Pancreas (tissue), 10 donors: ENCODE data around the gene SLC29A2. TPM values are rescaled to one million over a fixed set of nuclear protein-coding genes. Genes with fewer than 3 reads are reported as not detected.

Experiments
- ATAC-seq, 4 donors: fragments of 200-7000 bp; cut with Tn5 transposase; one replicate each; pipeline versions ENCODE4 v1.8.0 to v1.9.1; 2020; ENCODE audit warnings: mild to moderate bottlenecking in 4 of 4, moderate library complexity in 4 of 4
- DNase-seq, 6 donors: peaks; one replicate each; pipeline ENCODE4 v3.0.0-alpha.2; 2020
- FAIRE-seq: peaks from 2 replicates; lab custom pipeline; 2012; peaks lifted over from hg19 to GRCh38; lab: Jason Lieb, UNC
- H3K27ac ChIP-seq, 4 donors: fragments of 200-600 bp; sonication (generic); 1 replicate in 3 of 4; 2 replicates in 1 of 4; pipeline versions ENCODE4 v1.5.0 to v1.8.0; 2020
- H3K27me3 ChIP-seq, 4 donors: fragments of 200-600 bp; one replicate each; pipeline ENCODE4 v1.8.0; 2021
- H3K36me3 ChIP-seq, 3 donors: fragments of 200-600 bp; sonication (generic) in 1 of 3; one replicate each; pipeline versions ENCODE4 v1.5.0 to v1.8.0; 2020 to 2021
- H3K4me1 ChIP-seq, 3 donors: fragments of 200-600 bp; one replicate each; pipeline ENCODE4 v1.8.0; 2021
- H3K4me3 ChIP-seq, 4 donors: fragments of 200-600 bp; sonication (generic) in 2 of 4; one replicate each; pipeline versions ENCODE4 v1.5.0 to v1.8.0; 2020 to 2021
- H3K9me3 ChIP-seq, 4 donors: fragments of 200-600 bp; one replicate each; pipeline ENCODE4 v1.8.0; 2021
- WGBS, 2 donors: extraction: QIAGEN DNeasy Blood & Tissue Kit; methylation state at CpG; one replicate each; pipeline ENCODE4 v1.1.7; 2013; 5-methylcytosine and 5-hydroxymethylcytosine counted together
- intact Hi-C, 3 donors: fragments of 100-400 bp; cut with DNase I; formaldehyde crosslinking; loops; one replicate each; pipeline versions ENCODE4 v1.11.1 to v1.14.2; 2022
- polyA plus RNA-seq, 2 donors: library from polyadenylated mRNA; stranded (reverse); fragments of 200-250 nt; gene quantifications; one replicate each; pipeline ENCODE4 v1.2.3, GENCODE V29; 2013
- total RNA-seq, 6 donors: library from RNA; stranded (reverse); fragmentation: NEBNext Ultra II Directional in 4 of 6; extraction: Animal tissue kit (Norgen Biotek cat#: 25700) in 4 of 6; gene quantifications; one replicate each; pipeline versions ENCODE4 v1.2.1 to v1.2.4, GENCODE V29; 2021 to 2023
- TF ChIP-seq, protein P1 (sequence below), 4 donors: fragments of 200-600 bp; sonication (generic) in 3 of 4; IDR thresholded peaks; one replicate each; pipeline versions ENCODE4 v1.5.0 to v1.8.0; 2021; ENCODE audit warnings: antibody characterized with exemption in 4 of 4
- donor health status: healthy with polysubstance abuse.
- donor health status: DM: no; HTN: no; CAD: no; lungs with moderate emphysema.
- donor health status: DM: no; HTN: no; CAD: no.
- donor health status: control.
- donor health status: control.
- donor health status: Bipolar disorder and iron deficiency.
- donor health status: DM: yes; HTN: yes; CAD: no.
- donor health status: DM: no; HTN: no; CAD: no.
- donor health status: DM: no; HTN: no; CAD: no.
- donor health status: DM: yes; HTN: yes; CAD: no.

The SLC29A2 gene
- total and polyA plus RNA-seq, 8 donors = 2.9 to 21.7 (median 4.8) TPM

- peak in 5 of 6 donors; percentile 24 to 79 (median 49) for DNase-seq
- peak in 3 of 4 donors; percentile 40 to 68 (median 62) for ATAC-seq
- H3K36me3 ChIP-seq = no peaks in the 10 kb centered on the region
- no peak overlapping the region for H3K4me3 ChIP-seq
- H3K27me3 ChIP-seq = peaks cover 0 to 4% (median 0%) of the 10 kb centered on the region in 4 donors
- H3K27ac ChIP-seq = no peak overlapping the region
- no peaks in the 10 kb centered on the region for H3K4me1 ChIP-seq
- 8% methylated on average over 16 of the region's 16 CpGs for WGBS, 2 donors
- TF ChIP-seq, protein P1, sequence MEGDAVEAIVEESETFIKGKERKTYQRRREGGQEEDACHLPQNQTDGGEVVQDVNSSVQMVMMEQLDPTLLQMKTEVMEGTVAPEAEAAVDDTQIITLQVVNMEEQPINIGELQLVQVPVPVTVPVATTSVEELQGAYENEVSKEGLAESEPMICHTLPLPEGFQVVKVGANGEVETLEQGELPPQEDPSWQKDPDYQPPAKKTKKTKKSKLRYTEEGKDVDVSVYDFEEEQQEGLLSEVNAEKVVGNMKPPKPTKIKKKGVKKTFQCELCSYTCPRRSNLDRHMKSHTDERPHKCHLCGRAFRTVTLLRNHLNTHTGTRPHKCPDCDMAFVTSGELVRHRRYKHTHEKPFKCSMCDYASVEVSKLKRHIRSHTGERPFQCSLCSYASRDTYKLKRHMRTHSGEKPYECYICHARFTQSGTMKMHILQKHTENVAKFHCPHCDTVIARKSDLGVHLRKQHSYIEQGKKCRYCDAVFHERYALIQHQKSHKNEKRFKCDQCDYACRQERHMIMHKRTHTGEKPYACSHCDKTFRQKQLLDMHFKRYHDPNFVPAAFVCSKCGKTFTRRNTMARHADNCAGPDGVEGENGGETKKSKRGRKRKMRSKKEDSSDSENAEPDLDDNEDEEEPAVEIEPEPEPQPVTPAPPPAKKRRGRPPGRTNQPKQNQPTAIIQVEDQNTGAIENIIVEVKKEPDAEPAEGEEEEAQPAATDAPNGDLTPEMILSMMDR (IDR thresholded peaks at IDR 0.05) = no peak
- FAIRE-seq = no peak
- intact Hi-C loops = loop anchor here in 2 of 3 donors (10.0 kb wide), 1 partner anchor 266 kb away; no protein-coding TSS in a partner anchor
- no peaks in the 10 kb centered on the region for H3K9me3 ChIP-seq
These were observed 46.8 kb upstream of the SLC29A2 start for GRCh38 chr11:66418168-66418985.

- Histone ChIP-seq H3K36me3 (no peaks in the 10 kb centered on the region), H3K4me3 (no peak overlapping the region), H3K27ac (no peak overlapping the region), H3K27me3 (peaks cover 0 to 4% (median 0%) of the 10 kb centered on the region in 4 donors), H3K4me1 (no peaks in the 10 kb centered on the region), H3K9me3 (no peaks in the 10 kb centered on the region)
- ATAC-seq = no peak
- no peak for DNase-seq
- WGBS, 2 donors = 47 to 57% methylated on average over 11 of the region's 11 CpGs
- TF ChIP-seq, protein P1 (IDR thresholded peaks at IDR 0.05) = no peak
- intact Hi-C loops = loop anchor here in 2 of 3 donors (10.0 kb wide), 1 partner anchor 268 kb away; no protein-coding TSS in a partner anchor
- no peak for FAIRE-seq
These were observed 45.4 kb upstream of the SLC29A2 start for GRCh38 chr11:66417000-66417399.

DNA sequence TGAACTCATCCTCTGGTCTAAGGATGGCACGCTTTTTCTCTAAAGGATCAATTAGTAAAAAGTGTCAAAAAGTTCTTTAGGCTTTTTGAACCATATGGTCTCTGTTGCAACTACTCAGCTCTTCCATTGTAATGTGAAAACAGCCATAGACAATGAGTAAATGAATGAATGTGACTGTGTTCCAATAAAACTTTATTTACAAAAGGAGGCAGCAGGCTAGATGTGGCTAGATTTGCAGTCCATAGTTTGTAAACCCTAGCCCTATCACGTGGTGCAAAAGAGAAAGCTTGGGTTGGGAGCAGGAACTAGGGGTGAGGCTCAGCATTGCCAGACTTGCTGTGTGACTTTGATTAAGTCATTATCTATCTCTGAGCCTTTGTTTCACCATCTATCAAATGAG is 43.9 kb upstream of the SLC29A2 start:
- TF ChIP-seq, protein P1 (IDR thresholded peaks at IDR 0.05) = no peak
- 26 to 28% methylated on average over 2 of the region's 2 CpGs for WGBS, 2 donors
- intact Hi-C loops = loop anchor here in 2 of 3 donors (10.0 kb wide), 1 partner anchor 269 kb away; no protein-coding TSS in a partner anchor
- Histone ChIP-seq H3K27me3 (peaks cover 0 to 4% (median 0%) of the 10 kb centered on the region in 4 donors), H3K36me3 (no peaks in the 10 kb centered on the region), H3K9me3 (no peaks in the 10 kb centered on the region), H3K4me1 (no peaks in the 10 kb centered on the region), H3K4me3 (no peak overlapping the region), H3K27ac (no peak overlapping the region)
- DNase-seq = no peak
- ATAC-seq = no peak
- no peak for FAIRE-seq

GRCh38 chr11:66414120-66414934 is 42.8 kb upstream of the SLC29A2 start:
- no peak for DNase-seq
- intact Hi-C loops = loop anchor here in 2 of 3 donors (10.0 kb wide), 1 partner anchor 270 kb away; no protein-coding TSS in a partner anchor
- Histone ChIP-seq H3K4me1 (no peaks in the 10 kb centered on the region), H3K4me3 (no peak overlapping the region), H3K27ac (no peak overlapping the region), H3K9me3 (no peaks in the 10 kb centered on the region), H3K27me3 (no peaks in the 10 kb centered on the region), H3K36me3 (no peaks in the 10 kb centered on the region)
- 46 to 52% methylated on average over 12 of the region's 12 CpGs for WGBS, 2 donors
- no peak for ATAC-seq
- FAIRE-seq = no peak
- TF ChIP-seq, protein P1 (IDR thresholded peaks at IDR 0.05) = no peak
